Right lobe of liver (tissue), 4 donors: ENCODE data around the gene KAZN.

Source experiments
- POLR2A ChIP-seq: fragments of 450-650 bp; IDR thresholded peaks from one replicate; pipeline ENCODE4 v1.6.1; 2017; ENCODE audit warnings: antibody characterized with exemption, mild to moderate bottlenecking
- TF ChIP-seq, protein P1 (sequence below), 4 donors: fragments of 200-600 bp in 3 of 4; fragments of 450-650 bp in 1 of 4; IDR thresholded peaks; one replicate each; pipeline versions ENCODE4 v1.5.1 to v1.8.0; 2016 to 2022; ENCODE audit warnings: antibody characterized with exemption in 4 of 4, mild to moderate bottlenecking in 2 of 4
- donor health status: DM: no; HTN: no; CAD: no.
- donor health status: DM: no; HTN: no; CAD: no.
- donor health status: DM: no; HTN: yes; CAD: no.

DNA sequence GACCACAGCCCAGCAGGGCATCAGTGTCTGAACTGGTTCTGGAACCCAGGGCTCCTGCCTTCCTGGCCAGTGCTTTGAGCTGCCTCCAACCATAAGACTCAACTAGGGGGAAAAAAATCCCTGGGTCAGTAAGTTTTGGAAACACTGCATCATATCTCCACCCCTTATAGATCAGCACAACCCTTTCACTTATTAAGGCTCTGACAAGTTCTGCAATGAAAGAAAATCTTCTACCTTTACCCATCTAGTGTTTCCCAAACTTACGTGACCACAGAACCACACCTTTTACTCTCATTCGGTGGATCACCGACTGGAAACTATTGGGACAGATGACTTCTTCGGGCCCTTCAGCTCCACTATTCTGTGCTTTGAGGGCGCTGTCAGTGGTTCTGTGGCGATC is 476.7 kb downstream of the KAZN start:
- TF ChIP-seq, protein P1, sequence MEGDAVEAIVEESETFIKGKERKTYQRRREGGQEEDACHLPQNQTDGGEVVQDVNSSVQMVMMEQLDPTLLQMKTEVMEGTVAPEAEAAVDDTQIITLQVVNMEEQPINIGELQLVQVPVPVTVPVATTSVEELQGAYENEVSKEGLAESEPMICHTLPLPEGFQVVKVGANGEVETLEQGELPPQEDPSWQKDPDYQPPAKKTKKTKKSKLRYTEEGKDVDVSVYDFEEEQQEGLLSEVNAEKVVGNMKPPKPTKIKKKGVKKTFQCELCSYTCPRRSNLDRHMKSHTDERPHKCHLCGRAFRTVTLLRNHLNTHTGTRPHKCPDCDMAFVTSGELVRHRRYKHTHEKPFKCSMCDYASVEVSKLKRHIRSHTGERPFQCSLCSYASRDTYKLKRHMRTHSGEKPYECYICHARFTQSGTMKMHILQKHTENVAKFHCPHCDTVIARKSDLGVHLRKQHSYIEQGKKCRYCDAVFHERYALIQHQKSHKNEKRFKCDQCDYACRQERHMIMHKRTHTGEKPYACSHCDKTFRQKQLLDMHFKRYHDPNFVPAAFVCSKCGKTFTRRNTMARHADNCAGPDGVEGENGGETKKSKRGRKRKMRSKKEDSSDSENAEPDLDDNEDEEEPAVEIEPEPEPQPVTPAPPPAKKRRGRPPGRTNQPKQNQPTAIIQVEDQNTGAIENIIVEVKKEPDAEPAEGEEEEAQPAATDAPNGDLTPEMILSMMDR (IDR thresholded peaks at IDR 0.05): no peak
- no peak for TF ChIP-seq POLR2A
